Measurements from ENCODE around the gene RAD51B. TPM values are rescaled to one million over a fixed set of nuclear protein-coding genes. Genes with fewer than 3 reads are reported as not detected.

RAD51B gene
- total and polyA plus RNA-seq, 9 of the 15 experiments (the other 6 are each of a cell fraction or from before 2014, with no cell fraction given), result 8.5 to 17.3 (median 11.3) TPM

DNA sequence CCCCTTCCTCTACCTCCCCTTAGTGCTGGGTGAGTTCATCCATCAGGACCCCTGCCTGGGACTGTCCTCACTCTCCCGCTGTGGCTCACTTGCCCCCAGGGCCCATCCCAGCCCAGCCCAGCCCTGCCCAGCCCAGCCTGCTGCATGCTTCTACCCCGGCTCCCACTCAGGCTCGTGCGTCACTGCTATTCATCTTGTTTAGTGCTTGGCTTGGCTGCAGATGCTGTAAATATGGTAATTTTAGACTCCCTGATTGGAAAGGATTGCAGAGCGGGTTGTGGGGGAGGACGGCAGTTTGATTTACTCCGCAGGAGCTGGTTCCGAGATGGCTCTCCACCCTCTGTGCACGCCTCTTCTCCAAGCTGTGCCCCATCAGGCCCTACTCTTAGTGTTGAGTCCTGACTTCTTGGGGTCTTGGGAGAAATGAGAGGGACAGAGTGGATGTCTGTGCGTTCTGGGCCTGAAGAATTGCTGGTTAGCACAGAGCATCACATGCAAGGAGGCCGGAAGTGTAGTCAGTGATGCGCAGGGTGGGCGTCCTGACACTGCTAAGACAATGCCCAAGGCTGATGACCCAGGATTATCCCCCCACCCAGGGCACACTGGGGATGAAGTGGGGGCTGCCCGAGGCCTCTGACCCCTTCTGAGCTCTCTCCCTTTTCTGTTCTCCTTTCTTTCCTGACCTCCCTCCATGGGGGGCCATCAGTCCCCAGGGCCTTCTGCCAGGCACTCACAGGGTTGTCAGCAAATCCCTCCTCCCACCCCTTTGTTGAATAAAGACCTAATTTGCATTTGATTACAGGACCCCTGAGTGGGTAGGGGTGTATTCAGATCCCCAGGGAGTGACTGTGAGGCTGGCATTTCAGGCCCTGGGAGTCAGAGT is 728.9 kb downstream of the RAD51B start:
- H3K36me3 ChIP-seq (ENCODE audit: control insufficient read depth, insufficient read depth, low read length), result no peaks in the 10 kb centered on the region
- peaks cover 3% of the 10 kb centered on the region; the same call in 1 of the 2 replicates for H4K20me1 ChIP-seq (replicated peaks; ENCODE audit: control insufficient read depth, insufficient read depth, low read length)
- no peak overlapping the region for H3K4me2 ChIP-seq (ENCODE audit: insufficient read depth, low read length)
- no peak overlapping the region for H3K27ac ChIP-seq (ENCODE audit: extremely low read depth, low read depth, low read length)
- peaks cover 0 to 2% of the 10 kb centered on the region in 2 experiments; a peak in 3 of 5 replicates for H3K4me1 ChIP-seq (replicated peaks in 1 of 2; ENCODE audit: control insufficient read depth in 2 of 2, insufficient read depth in 2 of 2, low read length in 2 of 2)
- DNase-seq (ENCODE audit: extremely low read depth in 1 of 4, low spot score in 3 of 4), result no peak
- ATAC-seq, result no peak
- peaks cover 0 to 5% of the 10 kb centered on the region in 2 experiments; a peak in 2 of 5 replicates for H3K27me3 ChIP-seq (ENCODE audit: control insufficient read depth in 2 of 2, insufficient read depth in 2 of 2, low read length in 2 of 2)
- H3K9ac ChIP-seq (ENCODE audit: insufficient read depth in 1 of 2, low read depth in 2 of 2, low read length in 2 of 2), result no peak overlapping the region
- ChIA-PET POLR2A (no interaction called here), CTCF (ENCODE audit: low intra/inter-chr PET ratio) (no interaction called here)
- intact Hi-C loops (cut with micrococcal nuclease) (no loop called here), in situ Hi-C loops (cut with MboI) (no loop called here)
- no peaks in the 10 kb centered on the region for H3K79me2 ChIP-seq (ENCODE audit: control insufficient read depth, insufficient read depth, low read length)
- H2AFZ ChIP-seq (ENCODE audit: low read depth, low read length), result no peak overlapping the region
- no peak for FAIRE-seq
- 0 out of 2 replicates have a peak, but pooled peaks cover 2% of the 10 kb centered on the region for H3K9me3 ChIP-seq (replicated peaks; ENCODE audit: control insufficient read depth, insufficient read depth, low read depth, low read length)
- TF ChIP-seq CREBBP (IDR thresholded peaks at IDR 0.05; ENCODE audit: low read depth, low read length) (no peak), CEBPB (tag; IDR thresholded peaks at IDR 0.05) (no peak), TRIM24 (IDR thresholded peaks at IDR 0.05) (no peak), POLR2A (conservative IDR thresholded peaks at IDR 0.05) (no peak), CBFB (CRISPR knock-in tag; IDR thresholded peaks at IDR 0.05) (no peak), ELF1 (tag; IDR thresholded peaks at IDR 0.05) (no peak), RFX5 (IDR thresholded peaks at IDR 0.05; ENCODE audit: low read depth, low read length) (no peak), ZNF780A (CRISPR knock-in tag; IDR thresholded peaks at IDR 0.05) (no peak), HDAC2 (IDR thresholded peaks at IDR 0.05) (no peak)
- TF ChIP-seq, protein P1, sequence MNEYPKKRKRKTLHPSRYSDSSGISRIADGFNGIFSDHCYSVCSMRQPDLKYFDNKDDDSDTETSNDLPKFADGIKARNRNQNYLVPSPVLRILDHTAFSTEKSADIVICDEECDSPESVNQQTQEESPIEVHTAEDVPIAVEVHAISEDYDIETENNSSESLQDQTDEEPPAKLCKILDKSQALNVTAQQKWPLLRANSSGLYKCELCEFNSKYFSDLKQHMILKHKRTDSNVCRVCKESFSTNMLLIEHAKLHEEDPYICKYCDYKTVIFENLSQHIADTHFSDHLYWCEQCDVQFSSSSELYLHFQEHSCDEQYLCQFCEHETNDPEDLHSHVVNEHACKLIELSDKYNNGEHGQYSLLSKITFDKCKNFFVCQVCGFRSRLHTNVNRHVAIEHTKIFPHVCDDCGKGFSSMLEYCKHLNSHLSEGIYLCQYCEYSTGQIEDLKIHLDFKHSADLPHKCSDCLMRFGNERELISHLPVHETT (CRISPR knock-in tag; conservative IDR thresholded peaks at IDR 0.05 in 1 of 2, IDR thresholded peaks at IDR 0.05 in 1 of 2), result no peak
- no TSS peak for BruUV-seq (replicated peaks)
- H3K4me3 ChIP-seq, result no peak overlapping the region
- 62% methylated on average over 12 of the region's 14 CpGs for WGBS (ENCODE audit: insufficient coverage, low coverage, missing lambda C conversion rate)
- no peaks in the 10 kb centered on the region for H3K9me1 ChIP-seq (ENCODE audit: control insufficient read depth, insufficient read depth, low read length)

All from K562 (cell line).